Progenitor cell of endocrine pancreas (in vitro differentiated cells): ENCODE results near the gene SPATS2L. TPM values are rescaled to one million over a fixed set of nuclear protein-coding genes. Genes with fewer than 3 reads are reported as not detected.

Source experiments
- DNase-seq: peaks from one replicate; pipeline ENCODE4 v3.0.0; 2021; ENCODE audit warnings: low spot score; ENCODE audit not compliant: unreplicated experiment
- H3K27ac Mint-ChIP-seq: 2 replicates; pipeline ENCODE4 v1.8.0; 2021; ENCODE audit warnings: mild to moderate bottlenecking, moderate library complexity, mixed read lengths
- H3K27me3 Mint-ChIP-seq: 2 replicates; pipeline ENCODE4 v1.8.0; 2021; ENCODE audit warnings: mixed read lengths
- H3K36me3 Mint-ChIP-seq: 2 replicates; pipeline ENCODE4 v1.8.0; 2022; ENCODE audit warnings: mixed read lengths; ENCODE audit not compliant: insufficient read depth
- H3K4me1 Mint-ChIP-seq: 2 replicates; pipeline ENCODE4 v1.8.0; 2021; ENCODE audit warnings: low read depth, mixed read lengths
- H3K4me3 Mint-ChIP-seq: 2 replicates; pipeline ENCODE4 v1.8.0; 2021; ENCODE audit warnings: low read depth, mild to moderate bottlenecking, moderate library complexity, mixed read lengths
- H3K9me3 Mint-ChIP-seq: 2 replicates; pipeline ENCODE4 v1.8.0; 2021; ENCODE audit warnings: low read depth, mixed read lengths
- total RNA-seq: library from RNA; stranded (reverse); gene quantifications from 2 replicates; pipeline ENCODE4 v1.2.1, GENCODE V29; 2021
- TF ChIP-seq, protein P1 (sequence below): fragments of 200-600 bp; sonication (generic); IDR thresholded peaks from one replicate; pipeline ENCODE4 v1.5.0; 2021; ENCODE audit warnings: antibody characterized with exemption, mild to moderate bottlenecking; ENCODE audit not compliant: unreplicated experiment

The SPATS2L gene
- total RNA-seq, 1 donor from 2014 or later: 110 TPM

GRCh38 chr2:200528228-200528627 lies 221.7 kb downstream of the SPATS2L start:
- DNase-seq: no peak
- no peaks in the 10 kb centered on the region for H3K9me3 Mint-ChIP-seq
- TF ChIP-seq, protein P1, sequence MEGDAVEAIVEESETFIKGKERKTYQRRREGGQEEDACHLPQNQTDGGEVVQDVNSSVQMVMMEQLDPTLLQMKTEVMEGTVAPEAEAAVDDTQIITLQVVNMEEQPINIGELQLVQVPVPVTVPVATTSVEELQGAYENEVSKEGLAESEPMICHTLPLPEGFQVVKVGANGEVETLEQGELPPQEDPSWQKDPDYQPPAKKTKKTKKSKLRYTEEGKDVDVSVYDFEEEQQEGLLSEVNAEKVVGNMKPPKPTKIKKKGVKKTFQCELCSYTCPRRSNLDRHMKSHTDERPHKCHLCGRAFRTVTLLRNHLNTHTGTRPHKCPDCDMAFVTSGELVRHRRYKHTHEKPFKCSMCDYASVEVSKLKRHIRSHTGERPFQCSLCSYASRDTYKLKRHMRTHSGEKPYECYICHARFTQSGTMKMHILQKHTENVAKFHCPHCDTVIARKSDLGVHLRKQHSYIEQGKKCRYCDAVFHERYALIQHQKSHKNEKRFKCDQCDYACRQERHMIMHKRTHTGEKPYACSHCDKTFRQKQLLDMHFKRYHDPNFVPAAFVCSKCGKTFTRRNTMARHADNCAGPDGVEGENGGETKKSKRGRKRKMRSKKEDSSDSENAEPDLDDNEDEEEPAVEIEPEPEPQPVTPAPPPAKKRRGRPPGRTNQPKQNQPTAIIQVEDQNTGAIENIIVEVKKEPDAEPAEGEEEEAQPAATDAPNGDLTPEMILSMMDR: no peak
- H3K27me3 Mint-ChIP-seq: peaks cover 9% of the 10 kb centered on the region
- no peak overlapping the region for H3K4me3 Mint-ChIP-seq
- no peaks in the 10 kb centered on the region for H3K36me3 Mint-ChIP-seq
- H3K27ac Mint-ChIP-seq: no peak overlapping the region
- peaks cover 17% of the 10 kb centered on the region for H3K4me1 Mint-ChIP-seq

Other genes with a start within 250 kb of the SPATS2L start
- 7.3 and 10.0 TPM in 2 replicates for gene KCTD18, start 203.4 kb downstream of the SPATS2L start, total RNA-seq
- 13.1 and 14.1 TPM in 2 replicates for gene SGO2, start 219.5 kb downstream of the SPATS2L start, total RNA-seq